ENCODE results near the gene BICDL2.

DNA sequence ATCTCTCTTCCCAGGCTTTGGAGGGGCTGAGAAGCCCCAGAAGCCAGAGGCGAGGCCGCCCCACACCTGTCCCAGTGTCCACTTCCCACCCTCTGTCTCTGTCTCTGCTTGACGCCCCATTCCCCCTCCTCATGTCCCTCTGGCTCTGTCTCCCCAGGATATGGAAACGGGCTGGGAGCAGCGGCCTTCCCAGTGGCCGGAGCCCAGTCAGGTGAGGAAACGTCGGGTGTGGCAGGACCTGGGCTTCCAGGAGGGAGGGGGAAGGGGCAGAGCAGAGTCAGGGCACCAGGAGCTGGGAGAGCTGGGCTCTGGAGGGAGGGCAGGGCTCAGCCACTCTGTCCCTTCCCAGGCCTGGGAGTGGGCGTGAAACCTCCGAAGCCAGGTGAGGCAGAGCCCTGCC lies 45.9 kb downstream of the BICDL2 start:
- TF ChIP-seq TCF4 (CRISPR knock-in tag; IDR thresholded peaks at IDR 0.05; ENCODE audit: borderline replicate concordance) (no peak), ZFP3 (CRISPR knock-in tag; IDR thresholded peaks at IDR 0.05) (no peak), ZFP30 (CRISPR knock-in tag; IDR thresholded peaks at IDR 0.05) (no peak)
- TF ChIP-seq, protein P1, sequence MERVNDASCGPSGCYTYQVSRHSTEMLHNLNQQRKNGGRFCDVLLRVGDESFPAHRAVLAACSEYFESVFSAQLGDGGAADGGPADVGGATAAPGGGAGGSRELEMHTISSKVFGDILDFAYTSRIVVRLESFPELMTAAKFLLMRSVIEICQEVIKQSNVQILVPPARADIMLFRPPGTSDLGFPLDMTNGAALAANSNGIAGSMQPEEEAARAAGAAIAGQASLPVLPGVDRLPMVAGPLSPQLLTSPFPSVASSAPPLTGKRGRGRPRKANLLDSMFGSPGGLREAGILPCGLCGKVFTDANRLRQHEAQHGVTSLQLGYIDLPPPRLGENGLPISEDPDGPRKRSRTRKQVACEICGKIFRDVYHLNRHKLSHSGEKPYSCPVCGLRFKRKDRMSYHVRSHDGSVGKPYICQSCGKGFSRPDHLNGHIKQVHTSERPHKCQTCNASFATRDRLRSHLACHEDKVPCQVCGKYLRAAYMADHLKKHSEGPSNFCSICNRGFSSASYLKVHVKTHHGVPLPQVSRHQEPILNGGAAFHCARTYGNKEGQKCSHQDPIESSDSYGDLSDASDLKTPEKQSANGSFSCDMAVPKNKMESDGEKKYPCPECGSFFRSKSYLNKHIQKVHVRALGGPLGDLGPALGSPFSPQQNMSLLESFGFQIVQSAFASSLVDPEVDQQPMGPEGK (CRISPR knock-in tag; IDR thresholded peaks at IDR 0.05; ENCODE audit: borderline replicate concordance), result no peak

Data from SK-N-SH treated with all-trans-retinoic acid at 6 μM for 48 hours (cell line).